GM18907 (cell line): ENCODE data around the gene AQP9.
"Not testable (repeated sequence)": the region's sequence is repeated elsewhere in the genome, so short reads cannot be mapped to it uniquely, and the experiment has no call there.

Experiments used
- ATAC-seq: cut with Tn5 transposase; IDR thresholded peaks from one replicate; pipeline ENCODE4 v1.9.1; 2021; ENCODE audit warnings: mild to moderate bottlenecking, moderate library complexity; ENCODE audit not compliant: unreplicated experiment

Gene AQP9, protein sequence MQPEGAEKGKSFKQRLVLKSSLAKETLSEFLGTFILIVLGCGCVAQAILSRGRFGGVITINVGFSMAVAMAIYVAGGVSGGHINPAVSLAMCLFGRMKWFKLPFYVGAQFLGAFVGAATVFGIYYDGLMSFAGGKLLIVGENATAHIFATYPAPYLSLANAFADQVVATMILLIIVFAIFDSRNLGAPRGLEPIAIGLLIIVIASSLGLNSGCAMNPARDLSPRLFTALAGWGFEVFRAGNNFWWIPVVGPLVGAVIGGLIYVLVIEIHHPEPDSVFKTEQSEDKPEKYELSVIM

DNA sequence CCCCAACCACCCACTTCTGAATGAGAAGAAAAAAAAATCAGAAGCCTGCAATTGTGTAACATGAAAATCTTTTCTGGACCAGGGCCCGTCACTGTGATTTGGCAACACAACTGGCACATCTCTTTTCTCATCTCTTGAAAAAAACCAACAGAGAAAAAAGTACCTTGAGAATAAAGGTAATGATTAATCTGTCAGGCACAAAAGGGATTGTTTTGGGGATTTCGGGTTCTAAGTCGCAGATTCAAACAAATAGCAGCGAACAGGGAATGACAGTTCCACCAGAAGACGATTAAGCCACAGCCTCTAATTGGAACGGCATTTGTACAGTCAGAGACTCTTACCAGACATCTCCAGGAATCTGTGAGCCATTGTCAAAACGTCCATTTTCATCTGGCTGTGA, at the start of gene AQP9:
TSS of gene AQP9 (plus strand) at position 276 of the 400 bp plus-strand sequence. CDS start 185 bp downstream, outside the sequence.
- ATAC-seq: no peak

DNA sequence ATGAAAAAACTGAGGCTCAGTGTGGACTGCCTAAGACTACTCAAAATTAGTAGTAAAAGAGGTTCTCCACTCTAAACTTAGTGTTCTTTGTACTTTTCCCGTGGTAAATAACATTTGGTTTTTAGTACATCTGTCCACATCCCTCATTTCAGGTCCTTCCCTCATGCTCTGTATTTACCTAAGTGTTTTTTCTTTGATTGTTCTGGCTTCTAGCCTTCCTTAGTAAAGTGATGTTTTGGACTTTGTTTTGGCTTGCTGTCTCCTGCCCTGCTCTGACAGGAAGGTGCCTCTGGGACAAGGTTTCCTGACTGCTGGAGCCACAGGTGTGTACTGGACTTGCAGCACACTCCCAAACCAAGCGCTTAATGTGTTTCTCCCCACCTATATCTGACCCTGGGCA, 42.8 kb upstream of the AQP9 start:
- no peak for ATAC-seq

DNA sequence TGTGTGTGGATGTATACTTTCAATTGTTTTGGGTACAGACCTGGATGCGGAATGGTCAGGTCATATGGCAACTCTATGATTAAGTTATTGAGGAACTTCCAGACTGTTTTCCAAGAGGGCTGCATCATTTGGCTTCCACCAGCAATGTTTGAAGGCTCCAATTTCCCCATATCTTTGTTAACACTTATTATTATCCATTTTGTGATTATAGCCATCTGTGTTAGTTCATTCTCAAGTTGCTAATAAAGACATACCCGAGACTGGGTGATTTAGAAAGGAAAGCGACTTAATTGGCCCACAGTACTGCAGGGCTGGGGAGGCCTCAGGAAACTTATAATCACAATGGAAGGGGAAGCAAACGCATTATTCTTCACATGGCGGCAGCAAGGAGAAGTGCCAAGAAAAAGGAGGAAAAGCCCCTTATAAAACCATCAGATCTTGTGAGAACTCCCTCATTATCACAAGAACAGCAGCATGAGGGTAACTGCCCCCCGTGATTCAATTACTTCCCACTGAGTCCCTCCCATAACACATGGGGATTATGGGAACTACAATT, 41.6 kb upstream of the AQP9 start:
- ATAC-seq: no peak

DNA sequence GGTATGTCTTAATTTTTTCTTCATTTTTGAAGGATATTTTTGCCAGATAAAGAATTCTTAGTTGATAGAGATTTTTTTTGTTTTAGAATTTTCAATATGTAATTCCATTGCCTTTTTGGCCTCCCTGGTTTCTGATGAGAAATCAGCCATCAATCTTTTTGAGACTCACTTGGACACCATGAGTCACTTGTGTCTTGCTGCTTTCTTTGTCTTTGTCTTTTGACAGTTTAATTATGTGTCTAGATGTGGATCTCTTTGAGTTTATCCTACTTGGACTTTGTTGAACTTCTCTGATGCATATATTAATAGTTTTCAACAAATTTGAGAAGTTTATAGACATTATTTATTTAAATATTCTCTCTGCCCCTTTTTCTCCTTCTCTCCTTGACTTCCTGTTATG, 34.7 kb upstream of the AQP9 start:
- ATAC-seq: no peak

DNA sequence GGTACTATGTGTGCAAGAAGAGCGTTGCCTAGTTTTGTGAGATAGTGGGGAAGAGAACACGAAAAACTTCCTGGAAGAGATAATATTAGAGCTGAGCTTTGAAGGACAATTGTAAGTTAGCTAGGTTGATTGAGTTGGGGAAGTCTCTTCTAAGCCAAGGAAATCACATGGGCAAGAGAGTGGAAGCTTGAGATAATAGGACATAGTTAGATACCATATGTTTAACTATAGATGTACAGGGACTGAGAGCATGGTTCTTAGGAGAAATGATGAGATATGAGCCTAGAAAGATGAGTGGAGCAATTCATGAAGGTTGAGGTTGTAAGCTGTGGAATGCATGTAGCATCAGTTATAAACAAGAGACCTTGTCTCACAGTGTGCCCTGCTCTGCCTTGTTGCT, 30.1 kb upstream of the AQP9 start:
- no peak for ATAC-seq

DNA sequence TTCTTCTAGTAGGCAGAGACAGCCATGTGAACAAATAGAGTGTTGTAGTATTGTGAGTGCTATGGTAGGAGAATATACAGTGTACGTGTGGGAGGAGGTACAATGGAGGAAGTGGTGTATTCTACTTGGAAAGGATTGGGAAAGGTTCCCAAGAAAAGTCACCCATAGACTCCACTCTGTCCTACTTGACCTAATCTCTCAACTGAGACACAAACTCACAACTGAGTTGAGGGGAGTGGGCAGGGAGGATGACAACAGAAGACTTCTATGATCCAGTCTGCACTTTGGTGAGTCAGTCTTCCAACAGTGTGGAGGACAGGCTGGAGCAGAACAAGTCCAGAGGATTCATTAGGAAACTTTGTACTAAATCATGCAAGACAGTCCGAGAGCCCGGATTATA, 28.8 kb upstream of the AQP9 start:
- ATAC-seq: no peak

DNA sequence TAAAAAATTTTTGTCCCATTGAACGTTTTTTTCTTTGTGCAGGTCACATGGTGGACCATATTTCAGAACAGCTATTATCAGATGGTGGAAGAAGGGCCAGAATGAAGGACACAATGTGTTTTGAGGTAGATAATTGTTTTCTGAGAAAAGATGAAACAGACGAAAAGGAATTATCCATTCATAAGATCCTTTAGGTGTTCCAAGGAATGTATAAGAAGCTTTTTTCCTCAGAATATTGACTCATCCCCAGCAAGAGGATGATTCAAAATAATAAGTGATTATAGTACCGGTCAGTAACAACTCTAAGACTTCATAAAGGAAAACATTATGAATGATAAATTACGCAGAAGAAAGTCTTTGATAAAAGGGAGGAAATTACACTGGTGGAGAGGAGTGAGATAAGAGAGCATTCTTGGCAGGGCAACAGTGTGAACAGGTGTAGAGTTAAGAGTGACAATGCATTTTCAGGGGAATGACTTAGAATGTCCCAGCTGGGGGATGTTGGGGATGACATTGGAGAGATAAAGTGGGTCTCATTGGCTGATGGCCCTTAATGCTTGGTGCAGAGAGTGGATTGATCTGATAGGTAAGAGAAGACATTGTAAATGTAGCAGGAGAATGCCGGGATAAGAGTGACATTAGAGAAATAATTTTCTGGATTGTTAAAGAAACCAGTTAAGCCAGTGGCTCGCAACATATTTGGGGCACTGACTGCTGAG, 27.0 kb upstream of the AQP9 start:
- ATAC-seq: no peak

DNA sequence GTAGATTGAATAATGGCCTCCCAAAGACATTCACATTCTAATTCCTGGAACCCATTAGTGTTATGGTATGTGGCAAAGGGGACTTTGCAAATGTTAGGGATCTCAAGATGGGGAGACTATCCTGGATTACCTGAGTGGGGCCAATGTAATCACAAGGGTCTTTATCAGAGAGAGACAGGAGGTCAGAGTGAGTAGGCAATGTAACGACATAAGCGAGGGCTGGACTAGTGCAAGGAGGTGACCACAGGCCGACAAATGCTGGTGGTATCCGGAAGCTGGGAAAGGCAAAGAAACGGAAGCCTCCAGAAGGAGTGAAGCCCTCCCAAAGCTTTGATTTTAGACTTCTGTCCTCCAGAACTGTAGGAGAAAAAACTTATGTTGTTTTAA, 26.5 kb upstream of the AQP9 start:
- ATAC-seq: no peak

DNA sequence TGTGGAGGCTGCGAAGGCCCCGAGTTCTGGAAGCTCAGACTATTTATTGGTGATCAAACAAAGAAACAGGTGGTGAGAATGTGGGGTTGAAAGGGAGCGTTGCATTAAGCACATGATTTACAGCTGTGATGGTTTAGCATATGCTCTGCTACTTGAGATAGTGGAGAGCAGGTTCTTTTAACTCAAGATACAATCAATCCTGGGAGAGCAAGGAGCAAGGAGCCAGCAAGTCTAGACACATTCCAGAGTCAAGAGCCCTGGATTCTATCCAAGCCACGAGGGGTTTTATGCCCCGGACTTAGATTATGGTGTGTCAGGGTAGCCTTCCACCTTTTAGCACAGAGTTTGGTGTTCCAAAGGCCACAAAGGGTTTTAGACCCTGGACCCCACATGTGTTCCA, 24.8 kb upstream of the AQP9 start:
- ATAC-seq: not testable (repeated sequence)

DNA sequence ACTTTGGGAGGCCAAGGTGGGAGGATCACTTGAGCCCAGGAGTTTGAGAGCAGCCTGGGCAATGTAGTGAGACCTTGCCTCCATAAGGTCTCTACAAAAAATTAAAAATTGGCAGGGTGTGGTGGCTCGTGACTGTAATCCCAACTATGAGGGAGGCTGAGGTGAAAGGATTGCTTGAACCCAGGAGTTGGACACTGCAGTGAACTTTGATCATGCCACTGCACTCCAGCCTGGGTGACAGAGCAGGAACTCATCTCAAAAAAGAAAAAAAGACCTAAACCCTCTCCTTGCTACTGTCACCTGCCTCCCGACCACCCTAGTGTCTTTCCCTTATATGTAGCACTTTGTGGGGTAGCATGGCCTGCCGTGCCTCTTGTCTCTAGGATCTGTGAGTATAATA, 23.8 kb upstream of the AQP9 start:
- ATAC-seq: no peak

DNA sequence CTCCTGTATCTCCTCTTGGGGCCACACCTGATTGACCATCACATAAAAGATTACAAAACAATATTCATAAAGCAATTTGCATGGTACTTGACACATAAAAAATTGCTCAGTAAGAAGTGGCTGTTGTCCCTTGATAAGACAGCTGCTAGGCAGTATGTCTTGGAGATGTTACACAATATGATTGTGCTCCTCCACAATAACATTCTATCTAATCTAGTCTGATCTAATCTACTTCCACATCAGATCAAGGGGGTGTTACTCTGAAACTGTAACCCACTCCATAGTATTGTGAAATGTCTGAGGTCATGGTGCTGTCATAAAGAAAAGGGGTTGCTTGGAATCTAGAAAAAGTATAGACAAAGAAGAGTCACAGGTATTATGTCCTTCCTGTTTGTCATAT, 23.4 kb upstream of the AQP9 start:
- ATAC-seq: no peak

DNA sequence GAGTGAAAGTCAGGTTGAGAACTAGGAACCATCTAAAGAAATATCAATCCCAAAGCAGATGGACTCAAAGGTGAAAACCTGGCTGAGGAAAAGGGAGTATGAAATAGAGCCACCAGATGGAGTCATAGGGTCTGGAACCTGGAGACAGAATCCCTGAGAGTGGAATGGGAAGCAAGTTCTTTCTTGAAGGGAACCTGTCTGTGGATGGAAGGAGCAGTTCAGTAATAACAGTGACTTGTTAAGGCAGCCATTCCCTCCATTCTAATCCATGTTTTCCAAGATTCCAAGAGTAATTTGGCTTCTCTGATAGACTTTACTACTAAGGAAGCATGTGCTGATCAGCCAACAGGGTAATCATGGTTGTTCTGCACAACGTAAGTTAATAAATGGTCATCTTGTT, 22.5 kb upstream of the AQP9 start:
- no peak for ATAC-seq

DNA sequence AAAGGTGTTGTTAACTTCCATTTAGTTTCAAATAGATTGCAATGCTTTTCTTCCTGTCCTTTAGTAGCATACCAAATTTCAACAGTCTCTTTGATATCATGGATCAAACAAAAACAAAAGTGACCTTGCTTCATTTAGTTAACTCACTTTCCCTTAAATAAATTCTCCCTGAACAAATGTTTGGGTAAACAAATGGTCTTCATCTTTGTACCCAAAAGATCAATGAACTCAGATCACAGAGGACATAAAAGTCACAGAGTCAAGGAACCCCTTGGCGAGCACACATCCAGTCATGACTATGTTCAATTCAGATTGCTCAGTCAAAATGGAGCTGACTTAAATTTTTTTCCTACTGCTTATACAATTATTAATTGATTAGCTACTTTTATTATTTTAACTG, 20.6 kb upstream of the AQP9 start:
- ATAC-seq: no peak

DNA sequence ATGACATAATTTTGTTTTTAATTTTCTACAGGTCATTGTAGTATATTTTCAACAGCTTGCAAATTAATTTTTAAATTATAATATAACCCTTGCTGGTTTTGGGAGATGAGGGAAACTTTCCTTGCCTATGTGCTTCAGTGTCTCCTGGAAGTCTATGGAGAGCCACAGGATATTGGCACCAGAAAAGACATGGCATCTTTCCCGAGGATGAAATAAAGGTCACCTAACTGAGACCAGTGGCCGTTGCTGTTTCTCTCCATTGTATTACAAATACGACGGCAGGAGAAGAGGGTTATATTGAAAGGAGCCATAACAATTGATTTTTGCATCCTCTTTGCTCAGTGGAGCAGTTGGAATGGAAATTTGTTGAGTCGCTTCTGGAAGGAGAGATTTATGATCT, 19.9 kb upstream of the AQP9 start:
- ATAC-seq: no peak

DNA sequence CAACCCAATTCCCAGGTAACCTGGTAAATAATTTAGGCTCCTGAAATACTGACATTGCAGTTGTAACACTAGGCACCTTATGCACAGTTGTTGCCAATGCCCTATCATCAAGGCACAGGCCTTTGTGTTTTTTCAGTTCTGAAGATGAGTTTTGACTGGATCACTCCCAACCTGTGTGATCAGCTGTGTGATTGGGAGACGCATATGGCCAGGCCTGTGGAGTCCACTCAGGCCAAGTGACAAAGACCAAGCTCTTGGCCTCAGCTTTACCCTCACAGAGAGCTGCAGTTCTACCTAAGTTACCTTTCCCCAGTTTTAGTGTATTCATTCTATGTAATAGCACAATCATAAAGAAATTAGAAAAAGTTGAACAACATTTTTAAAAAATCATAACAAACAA, 19.2 kb upstream of the AQP9 start:
- no peak for ATAC-seq

DNA sequence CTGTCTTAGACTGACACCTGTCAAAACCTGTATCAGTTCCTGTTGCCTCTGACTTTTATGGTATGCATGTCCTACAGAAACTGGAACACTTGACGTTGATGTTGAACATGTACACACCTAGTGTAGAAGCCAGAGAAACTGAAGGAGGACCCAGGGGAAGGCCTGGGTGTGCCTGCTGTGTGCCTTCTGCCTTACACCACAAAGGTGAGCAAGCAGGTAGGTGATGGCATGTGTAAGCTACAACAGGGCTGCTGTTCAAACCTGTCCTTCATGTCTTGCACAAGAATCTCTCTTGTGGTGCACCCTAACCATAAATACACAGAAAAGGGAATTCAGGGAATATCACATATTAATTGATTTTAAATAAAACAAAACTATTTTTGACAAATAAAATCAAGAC, 13.6 kb upstream of the AQP9 start:
- ATAC-seq: no peak

DNA sequence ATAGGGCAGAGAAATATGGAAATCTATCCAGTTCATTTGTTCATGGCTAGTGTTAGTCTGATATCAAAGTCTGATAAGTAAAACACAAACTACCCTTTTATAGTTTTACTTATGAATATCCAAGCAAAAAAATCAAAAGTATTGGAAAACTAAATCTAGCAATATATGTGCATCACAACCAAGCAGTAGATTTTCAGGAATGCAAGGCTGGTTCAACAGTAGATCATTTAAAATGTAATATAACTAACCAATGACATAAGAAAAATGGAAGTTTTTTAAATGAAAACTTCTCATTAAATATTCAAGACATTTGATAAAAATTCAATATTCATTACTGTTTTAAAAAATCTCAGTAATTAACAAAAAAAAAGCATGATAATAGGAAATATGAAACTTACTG, 12.8 kb upstream of the AQP9 start:
- ATAC-seq: no peak

DNA sequence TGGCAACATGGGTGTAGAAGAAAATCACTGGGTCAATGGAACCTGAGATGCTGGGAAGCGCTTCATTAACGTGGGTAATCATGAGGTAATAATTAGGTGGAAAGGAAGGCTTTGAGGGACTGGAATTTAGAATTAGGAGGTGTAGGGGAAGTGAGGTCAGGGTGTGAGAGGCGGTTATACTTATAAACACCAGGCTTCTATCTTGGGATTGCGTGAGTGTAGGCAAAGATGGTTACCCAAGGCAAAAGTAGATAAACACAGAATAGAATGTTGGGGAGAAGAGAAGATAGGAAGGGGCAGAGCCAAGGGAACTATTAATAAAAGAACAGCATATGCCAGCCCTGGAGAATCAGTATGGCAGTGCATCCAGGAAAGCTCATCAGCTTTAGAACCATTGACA, 3.3 kb upstream of the AQP9 start:
- no peak for ATAC-seq

DNA sequence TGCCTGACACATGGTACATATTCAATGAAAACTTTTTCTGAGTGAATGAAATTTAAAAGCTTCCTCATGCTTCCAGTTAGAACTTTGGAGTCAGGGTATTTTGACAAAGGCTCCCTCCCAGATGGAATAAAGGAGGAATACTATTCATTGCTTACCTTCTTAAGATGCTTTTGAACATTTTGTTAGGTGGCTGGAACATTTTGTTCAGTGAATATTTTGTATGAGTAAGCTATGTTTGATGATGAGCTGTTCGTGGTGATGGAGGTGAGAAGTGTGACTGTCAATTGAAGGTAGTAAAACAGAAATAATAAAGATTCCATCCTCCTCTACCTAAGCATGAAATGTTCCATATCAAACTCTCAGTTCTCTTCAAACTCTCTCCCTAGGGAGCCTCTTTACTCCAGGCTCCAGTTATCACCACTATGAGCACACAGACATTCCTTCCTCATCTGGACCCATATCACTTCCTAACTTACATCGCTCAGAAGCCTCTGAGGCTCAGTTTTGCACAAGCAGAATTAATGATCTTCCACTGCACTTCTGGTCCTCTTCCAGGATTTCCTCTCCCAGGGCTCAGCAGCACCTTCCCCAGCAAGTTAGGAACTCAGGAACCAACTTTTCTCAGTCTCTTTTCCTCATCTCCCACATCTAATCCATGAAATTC, 2.5 kb upstream of the AQP9 start:
- no peak for ATAC-seq

DNA sequence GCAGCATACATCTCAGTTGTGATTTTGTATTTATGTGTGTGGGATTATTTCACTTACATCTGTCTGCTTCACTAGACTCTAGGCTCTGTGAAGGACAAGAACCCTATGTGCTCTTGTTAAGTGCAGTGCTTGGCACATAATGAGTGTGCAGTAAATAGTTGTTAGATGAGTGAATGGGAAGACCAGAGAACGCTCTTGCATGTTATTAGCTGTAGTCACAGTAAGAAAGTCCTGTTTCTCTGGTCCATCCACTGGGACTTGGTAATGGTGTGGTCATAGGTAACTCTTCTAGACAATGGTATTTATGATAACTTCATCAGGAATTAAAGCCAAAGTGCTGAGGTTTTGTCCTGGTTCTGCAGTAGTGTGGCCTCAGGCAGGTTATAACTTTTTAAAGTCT, 1.4 kb upstream of the AQP9 start:
- ATAC-seq: no peak

DNA sequence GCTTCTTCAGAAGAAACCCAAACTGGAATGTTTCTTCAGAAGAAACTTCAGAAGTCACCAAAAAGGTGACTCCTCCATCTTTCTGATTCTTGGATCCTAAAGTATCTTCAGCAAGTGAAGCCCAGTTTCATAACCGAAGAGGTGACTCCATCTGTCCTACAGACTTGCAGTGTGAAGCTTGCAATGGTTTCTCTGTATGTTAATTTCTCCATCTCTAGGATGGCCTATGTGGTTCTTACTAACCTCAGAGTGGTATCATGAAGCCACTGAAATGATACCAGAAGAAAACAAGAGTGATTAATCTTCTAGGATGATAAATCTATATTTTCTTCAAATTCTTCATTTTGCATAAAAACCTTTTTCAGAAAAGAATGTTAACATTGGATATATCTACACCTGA, 495 bp upstream of the AQP9 start:
- no peak for ATAC-seq
